Rectal smooth muscle tissue (tissue), 1 donor: ENCODE data around the gene RAP1GAP.
A peak's percentile ranks its signal among the peaks of the same experiment; 100 is the strongest.

ENCODE experiments used
- H3K27ac ChIP-seq: one replicate; pipeline ENCODE4 v1.7.0; 2013; ENCODE audit warnings: low read depth, low read length, inconsistent platforms
- H3K27me3 ChIP-seq: one replicate; pipeline ENCODE4 v1.7.0; 2013; ENCODE audit warnings: low read length; ENCODE audit not compliant: control insufficient read depth, insufficient read depth
- H3K36me3 ChIP-seq: one replicate; pipeline ENCODE4 v1.7.0; 2013; ENCODE audit warnings: low read length; ENCODE audit not compliant: control insufficient read depth, insufficient read depth
- H3K4me1 ChIP-seq: one replicate; pipeline ENCODE4 v1.7.0; 2013; ENCODE audit warnings: low read length; ENCODE audit not compliant: control insufficient read depth, insufficient read depth
- H3K4me3 ChIP-seq: one replicate; pipeline ENCODE4 v1.7.0; 2013; ENCODE audit warnings: low read length
- H3K9ac ChIP-seq: one replicate; pipeline ENCODE4 v1.7.0; 2013; ENCODE audit warnings: low read length

Gene RAP1GAP

DNA sequence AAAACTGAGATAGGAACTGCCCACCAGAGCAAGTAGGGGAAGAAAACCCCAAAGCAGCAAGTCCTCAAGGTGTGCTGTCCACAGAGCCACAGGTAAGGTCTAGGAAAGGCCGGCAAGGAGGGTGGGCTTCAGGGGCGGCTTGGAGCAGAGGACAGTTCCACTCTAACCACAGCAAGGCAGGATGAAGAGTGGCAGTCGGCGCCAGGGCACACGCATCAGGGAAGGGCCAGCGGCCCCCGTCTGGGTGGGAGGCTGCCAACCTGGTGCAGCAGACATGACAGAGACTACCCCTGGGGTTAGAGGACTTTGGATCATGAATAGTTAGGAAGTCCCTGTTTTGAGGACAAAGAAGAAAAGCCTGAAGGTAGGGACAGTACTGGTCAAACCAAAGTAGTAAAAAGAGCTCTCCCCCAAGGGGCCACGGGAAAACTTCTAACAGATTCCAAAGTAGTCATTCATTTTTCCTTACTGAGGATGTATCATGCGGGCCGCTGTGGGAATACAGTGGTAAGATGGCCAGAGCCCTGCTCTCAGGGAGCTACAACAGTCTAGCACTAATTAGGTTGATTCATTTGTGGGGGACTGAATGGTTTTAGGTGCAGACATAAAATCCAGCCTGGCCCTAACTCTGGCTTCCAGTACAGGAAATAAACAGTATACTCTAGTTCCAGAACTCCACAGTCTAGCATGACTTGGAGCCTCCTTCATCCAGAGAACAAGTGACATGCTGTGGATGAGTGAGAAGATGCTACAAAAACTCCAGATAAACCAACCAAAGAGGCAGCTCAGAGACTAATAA, 3.5 kb upstream of the RAP1GAP start:
- Histone ChIP-seq H3K4me3 (no peak overlapping the region), H3K36me3 (no peaks in the 10 kb centered on the region), H3K27ac (peak overlapping the region; percentile 45), H3K4me1 (peaks cover 19% of the 10 kb centered on the region), H3K9ac (no peak overlapping the region), H3K27me3 (peaks cover 19% of the 10 kb centered on the region)

DNA sequence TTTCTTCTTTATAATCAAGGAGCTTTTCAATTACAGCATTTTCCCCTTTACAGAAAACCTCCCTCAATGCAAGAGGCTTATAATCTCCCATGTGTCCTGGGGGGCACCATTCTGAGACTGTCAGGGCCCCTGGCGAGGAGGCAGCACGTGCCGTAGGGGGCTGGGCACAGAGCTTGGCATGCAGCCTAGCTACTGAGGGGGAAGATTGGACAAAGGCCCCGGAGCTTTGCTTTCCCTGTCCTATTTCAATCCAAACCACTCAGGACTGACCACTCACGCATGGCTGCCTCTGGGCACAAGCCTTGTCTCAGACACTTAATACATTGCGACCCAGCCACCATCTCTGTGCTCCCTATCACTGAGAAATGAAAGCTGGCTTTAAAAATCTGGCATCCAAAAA, 2.8 kb upstream of the RAP1GAP start:
- Histone ChIP-seq H3K27ac (no peak overlapping the region), H3K4me3 (no peak overlapping the region), H3K36me3 (no peaks in the 10 kb centered on the region), H3K4me1 (peaks cover 19% of the 10 kb centered on the region), H3K9ac (no peak overlapping the region), H3K27me3 (peaks cover 26% of the 10 kb centered on the region)

DNA sequence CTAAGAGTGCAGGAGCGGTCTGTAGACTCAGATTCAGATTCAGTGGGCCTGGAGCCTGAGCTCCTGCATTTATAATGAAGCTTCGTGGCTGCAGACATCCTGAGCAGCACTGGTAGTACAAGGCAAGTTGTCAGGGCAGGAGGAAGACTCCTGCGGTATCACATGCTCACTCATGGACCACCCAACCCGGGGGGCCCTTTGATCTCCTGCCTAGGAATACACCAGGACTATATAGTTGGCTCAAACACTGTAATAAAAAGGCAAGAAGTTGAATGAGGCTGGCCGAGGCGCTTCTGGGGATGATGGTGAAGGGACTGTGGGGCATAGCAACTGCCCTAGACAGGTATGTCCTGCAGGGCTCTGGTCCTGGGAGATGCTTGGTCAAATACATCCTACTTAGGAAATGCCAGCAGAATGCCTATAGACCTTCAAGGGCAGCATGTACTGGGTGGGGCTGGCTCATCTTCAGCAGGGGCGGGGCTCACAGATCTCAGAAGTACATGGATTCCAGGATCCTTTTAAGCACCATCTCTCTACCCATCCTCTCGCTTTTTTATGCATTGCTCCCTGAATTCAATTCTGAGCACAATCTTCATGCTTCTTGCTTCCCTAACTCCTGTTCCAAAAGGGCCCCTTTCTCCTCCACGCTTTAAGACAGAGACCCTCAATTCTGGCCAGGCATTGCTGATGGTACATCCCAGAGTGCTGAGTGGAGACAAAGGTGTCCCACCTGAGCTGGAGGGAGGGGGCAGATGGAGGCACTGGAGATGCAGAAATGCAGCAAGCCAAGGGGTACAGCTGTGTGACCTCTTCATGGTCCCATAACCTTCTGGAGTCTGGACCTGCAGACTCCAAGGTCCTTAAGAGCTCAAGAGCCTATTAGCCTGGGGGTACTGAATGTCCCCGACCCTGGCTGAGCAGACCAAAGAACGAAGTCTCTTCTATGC, 2.1 kb upstream of the RAP1GAP start:
- peaks cover 19% of the 10 kb centered on the region for H3K4me1 ChIP-seq
- no peak overlapping the region for H3K27ac ChIP-seq
- H3K36me3 ChIP-seq = no peaks in the 10 kb centered on the region
- no peak overlapping the region for H3K9ac ChIP-seq
- peaks cover 31% of the 10 kb centered on the region for H3K27me3 ChIP-seq
- no peak overlapping the region for H3K4me3 ChIP-seq

DNA sequence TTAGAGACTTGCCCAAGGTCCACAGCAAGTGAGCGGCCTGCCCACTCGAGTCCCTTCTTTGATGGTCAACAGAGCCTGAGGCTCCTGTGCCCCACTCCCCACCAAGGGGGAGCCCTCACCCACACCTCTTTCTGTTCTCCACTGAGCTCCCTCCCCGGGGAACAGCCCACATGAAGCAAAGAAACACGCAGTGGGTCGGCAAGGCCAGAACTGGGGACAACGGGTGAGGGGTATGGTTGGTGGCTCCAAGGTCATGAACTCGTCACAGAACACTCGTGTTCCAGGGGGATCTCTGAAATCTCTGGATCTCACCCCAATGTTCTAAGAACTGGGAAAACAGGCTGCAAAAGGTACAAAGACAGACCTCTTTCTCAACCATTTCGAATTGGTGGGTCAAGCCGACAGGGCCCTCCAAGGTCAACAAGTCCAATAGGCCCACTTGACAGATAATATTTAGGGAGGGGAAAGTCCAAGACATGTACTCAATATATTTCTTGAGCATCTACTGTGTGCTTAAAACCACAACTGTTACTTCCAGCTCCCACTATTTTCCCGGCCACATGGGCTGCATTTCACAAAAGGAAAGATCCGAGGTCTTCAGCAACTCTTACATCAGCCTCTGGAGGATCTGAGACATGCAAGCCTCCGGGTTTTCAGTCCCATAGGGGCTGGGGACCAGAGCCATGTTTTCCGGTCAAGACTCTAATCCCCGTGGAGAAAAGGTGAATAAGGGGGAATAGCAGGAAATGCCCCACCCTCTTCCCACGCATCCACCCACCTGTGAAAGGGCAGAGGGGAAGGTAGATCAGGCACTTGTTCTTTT, 1.1 kb upstream of the RAP1GAP start:
- Histone ChIP-seq H3K27me3 (peaks cover 33% of the 10 kb centered on the region), H3K27ac (no peak overlapping the region)

DNA sequence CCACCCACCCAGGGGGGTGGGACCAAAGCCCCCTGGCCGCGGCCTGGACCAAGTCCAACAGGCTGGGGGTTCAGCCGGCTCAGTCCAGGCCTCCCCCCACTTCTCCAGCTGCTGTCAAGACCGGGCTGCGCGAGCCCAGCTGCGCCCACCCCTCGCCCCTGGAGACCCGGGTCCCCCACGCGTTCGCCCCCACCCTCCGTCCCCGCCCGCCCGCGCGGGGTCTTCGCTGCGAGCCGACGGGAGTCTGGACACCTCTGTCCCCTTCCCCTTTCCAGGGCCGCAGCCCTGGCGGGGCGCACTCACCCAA, 253 bp downstream of the RAP1GAP start:
- H3K4me3 ChIP-seq = peak overlapping the region; percentile 53
- peaks cover 19% of the 10 kb centered on the region for H3K4me1 ChIP-seq
- no peaks in the 10 kb centered on the region for H3K36me3 ChIP-seq
- no peak overlapping the region for H3K9ac ChIP-seq
- peaks cover 33% of the 10 kb centered on the region for H3K27me3 ChIP-seq
- no peak overlapping the region for H3K27ac ChIP-seq

More for the DNA sequence above, 1.1 kb upstream of the RAP1GAP start:
- H3K9ac ChIP-seq = no peak overlapping the region
- H3K36me3 ChIP-seq = no peaks in the 10 kb centered on the region
- H3K4me1 ChIP-seq = peaks cover 19% of the 10 kb centered on the region
- no peak overlapping the region for H3K4me3 ChIP-seq

DNA sequence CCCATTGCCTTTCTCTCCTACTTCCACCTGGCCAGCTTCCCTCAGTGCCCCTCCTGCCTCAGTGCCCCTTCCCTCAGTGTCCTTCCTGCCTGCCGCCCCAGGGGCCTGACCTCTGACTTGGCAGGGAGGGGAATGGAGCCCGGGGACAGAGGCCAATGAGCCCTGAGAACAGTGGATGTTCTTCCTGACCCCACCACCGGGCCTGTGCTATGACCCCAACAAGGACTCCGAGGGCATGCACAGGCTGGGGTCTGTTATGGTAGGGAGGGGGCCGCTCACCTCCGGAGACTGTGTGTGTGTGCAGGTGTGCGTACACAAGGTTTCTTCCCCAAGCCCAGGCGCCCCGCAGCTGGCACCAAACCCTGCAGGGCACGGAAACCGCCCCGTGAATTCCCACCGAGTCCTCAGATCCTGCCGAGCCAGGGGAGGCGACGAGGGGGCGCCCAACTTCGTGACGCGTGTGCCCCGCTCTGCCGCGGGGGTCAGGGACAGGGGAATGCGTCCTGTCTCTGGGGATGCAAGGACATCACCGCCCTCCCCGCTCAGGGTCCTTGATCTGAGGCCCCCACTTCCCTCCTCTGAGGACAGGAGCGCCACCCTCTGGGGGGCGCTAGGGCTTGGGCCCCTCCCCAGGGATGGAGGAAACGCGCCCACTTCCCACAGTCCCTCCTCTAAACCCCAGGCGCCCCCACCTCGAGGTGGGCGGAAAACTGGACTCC, 766 bp downstream of the RAP1GAP start:
- Histone ChIP-seq H3K27me3 (peaks cover 33% of the 10 kb centered on the region), H3K27ac (no peak overlapping the region), H3K4me1 (peaks cover 14% of the 10 kb centered on the region), H3K9ac (no peak overlapping the region), H3K36me3 (no peaks in the 10 kb centered on the region), H3K4me3 (no peak overlapping the region)

DNA sequence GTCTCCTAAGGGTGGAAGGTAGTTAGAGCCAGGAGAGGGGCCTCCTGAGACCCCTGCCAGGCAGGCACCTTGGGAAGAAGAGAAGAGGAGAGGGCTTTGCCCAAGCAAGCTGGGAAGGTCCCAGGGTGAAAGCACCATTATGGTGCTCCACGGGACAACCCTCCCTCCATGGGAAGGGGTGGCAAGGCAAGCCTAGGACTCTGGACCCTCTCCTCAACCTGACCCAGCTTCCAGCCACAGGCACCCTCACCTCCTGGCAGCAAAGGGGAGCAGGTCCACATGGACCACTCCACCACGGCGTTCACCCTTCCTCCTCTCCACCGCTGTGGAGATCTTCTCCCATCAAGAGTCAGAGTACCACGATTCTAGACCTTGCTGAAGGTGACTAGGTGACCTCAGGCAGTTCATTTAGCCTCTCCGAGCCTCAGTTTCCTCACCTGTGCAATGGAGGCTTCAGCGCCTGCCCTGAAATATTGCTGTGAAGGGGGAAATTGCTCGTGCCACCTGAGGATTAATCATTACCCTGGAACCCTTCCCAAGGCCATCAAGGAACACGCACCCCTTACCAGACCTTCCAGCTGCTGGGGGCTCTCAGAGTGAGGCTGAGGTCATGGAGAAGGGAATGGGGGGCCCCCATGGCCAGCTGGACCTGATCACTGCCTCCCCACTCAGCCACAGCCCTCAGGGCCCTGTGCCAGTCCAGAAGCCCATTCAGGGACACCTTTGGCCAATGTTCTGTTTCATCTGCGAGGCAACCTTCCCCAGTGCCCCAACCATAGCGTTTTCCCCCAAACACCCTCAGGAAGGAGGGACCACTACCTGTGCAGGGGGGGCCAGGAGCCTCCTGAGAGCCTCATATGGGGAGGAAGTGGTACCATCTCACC, 1.6 kb downstream of the RAP1GAP start:
- H3K4me3 ChIP-seq = no peak overlapping the region
- H3K27ac ChIP-seq = no peak overlapping the region
- H3K27me3 ChIP-seq = peaks cover 37% of the 10 kb centered on the region
- peaks cover 9% of the 10 kb centered on the region for H3K4me1 ChIP-seq
- no peak overlapping the region for H3K9ac ChIP-seq
- no peaks in the 10 kb centered on the region for H3K36me3 ChIP-seq

DNA sequence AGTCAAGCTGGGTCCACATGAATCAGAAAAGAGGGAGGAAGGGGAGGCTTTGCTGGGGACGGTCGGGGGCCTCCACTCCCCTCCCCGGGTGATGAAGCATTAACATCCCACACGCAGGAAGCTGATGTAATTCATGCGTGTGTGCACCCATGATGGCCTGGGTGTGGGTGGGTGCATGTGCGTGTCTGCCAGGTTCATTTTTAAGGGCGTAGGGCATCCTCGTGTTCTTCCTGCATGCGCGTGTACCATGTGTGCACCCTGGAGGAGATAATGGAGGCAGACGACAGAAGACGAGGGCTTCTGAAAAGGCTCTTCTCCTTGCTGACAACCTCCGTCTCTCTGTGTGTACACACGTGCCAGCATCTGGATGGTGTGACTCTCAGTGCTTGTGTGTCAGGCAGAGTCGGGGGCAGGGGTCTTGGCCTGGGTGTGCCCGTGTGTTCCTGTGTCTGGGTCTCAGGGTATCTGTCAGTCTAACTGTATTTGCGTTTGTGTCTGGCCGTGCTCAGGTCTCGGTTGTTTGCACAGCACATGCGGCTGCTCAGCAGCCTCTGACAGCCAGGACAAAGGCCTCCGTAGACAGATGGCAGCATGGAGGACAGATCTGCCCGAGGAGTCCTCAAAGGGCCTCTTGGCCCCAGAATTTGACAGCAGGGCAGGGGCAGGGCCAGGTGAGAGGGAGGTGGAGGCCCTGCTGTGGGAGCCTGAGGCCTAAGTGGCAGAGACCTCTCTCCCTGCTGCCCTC, 2.4 kb downstream of the RAP1GAP start:
- no peak overlapping the region for H3K9ac ChIP-seq
- peaks cover 1% of the 10 kb centered on the region for H3K4me1 ChIP-seq
- peaks cover 37% of the 10 kb centered on the region for H3K27me3 ChIP-seq
- H3K27ac ChIP-seq = no peak overlapping the region
- H3K4me3 ChIP-seq = no peak overlapping the region
- no peaks in the 10 kb centered on the region for H3K36me3 ChIP-seq

DNA sequence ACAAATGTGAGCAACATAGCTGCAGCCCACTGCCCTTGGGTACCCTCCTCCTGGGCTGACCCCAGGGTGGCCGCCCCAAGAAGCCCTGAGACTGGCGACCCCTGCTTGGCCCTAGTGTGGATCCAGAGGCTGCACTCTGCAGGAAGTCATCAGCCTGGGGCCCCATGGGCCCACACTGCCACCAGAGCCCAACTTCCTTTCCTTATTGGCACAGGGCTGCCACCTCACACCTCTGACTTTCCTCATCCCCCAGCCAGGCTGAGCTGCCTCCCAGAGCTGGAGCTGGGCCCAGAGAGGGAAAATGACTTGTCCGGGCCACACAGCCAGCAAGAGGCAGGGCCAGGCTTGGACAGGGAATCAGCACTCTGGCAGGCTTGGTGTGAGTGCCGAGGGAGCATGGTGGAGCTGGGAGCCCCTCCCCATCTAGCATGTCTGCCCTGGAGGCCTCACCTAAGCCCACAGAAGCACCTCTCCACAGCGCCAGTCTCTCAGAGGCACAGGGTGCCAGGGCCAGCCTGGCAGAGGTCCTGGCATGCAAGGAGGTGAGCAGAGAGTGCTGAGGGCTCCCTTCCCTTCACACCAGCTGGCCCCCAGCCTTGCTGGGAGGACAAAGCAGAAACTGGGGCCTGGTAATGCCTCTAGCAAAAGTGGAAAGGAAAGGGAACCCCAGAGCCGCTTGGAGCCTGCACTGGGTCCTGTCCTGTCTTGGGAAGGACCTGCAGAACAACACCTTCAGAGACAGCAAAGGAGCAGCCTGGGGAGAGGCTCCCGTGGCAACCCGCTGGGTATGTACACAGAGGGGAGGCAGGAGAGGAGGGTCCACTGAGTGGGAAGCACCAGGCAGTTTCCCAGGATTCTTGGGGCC, 3.2 kb downstream of the RAP1GAP start:
- Histone ChIP-seq H3K36me3 (no peaks in the 10 kb centered on the region), H3K9ac (no peak overlapping the region), H3K4me3 (no peak overlapping the region), H3K4me1 (no peaks in the 10 kb centered on the region), H3K27ac (no peak overlapping the region), H3K27me3 (peaks cover 37% of the 10 kb centered on the region)
